ENCODE results near the gene COL15A1.

COL15A1 gene

GRCh38 chr9:98973576-98973975 lies 29.9 kb downstream of the COL15A1 start:
- TF ChIP-seq CTCF (conservative IDR thresholded peaks at IDR 0.05; ENCODE audit: low read depth, low read length), result no peak
- no peak overlapping the region for H3K4me3 ChIP-seq (ENCODE audit: low read length)
- DNase-seq (ENCODE audit: low read depth), result no peak

- H3K4me3 ChIP-seq (ENCODE audit: low read length), result no peak overlapping the region
- no peak for DNase-seq (ENCODE audit: low read depth)
- no peak for TF ChIP-seq CTCF (conservative IDR thresholded peaks at IDR 0.05; ENCODE audit: low read depth, low read length)
Observed at GRCh38 chr9:98974106-98974505, 30.4 kb downstream of the COL15A1 start.

- TF ChIP-seq CTCF (conservative IDR thresholded peaks at IDR 0.05; ENCODE audit: low read depth, low read length), result no peak
- H3K4me3 ChIP-seq (ENCODE audit: low read length), result no peak overlapping the region
- no peak for DNase-seq (ENCODE audit: low read depth)
Observed at GRCh38 chr9:98974554-98974953, 30.8 kb downstream of the COL15A1 start.

GRCh38 chr9:98974994-98975712 lies 31.4 kb downstream of the COL15A1 start:
- H3K4me3 ChIP-seq (ENCODE audit: low read length), result no peak overlapping the region
- no peak for DNase-seq (ENCODE audit: low read depth)
- peak; percentile 100 for TF ChIP-seq CTCF (conservative IDR thresholded peaks at IDR 0.05; ENCODE audit: low read depth, low read length)

- no peak for TF ChIP-seq CTCF (conservative IDR thresholded peaks at IDR 0.05; ENCODE audit: low read depth, low read length)
- no peak for DNase-seq (ENCODE audit: low read depth)
- H3K4me3 ChIP-seq (ENCODE audit: low read length), result no peak overlapping the region
Observed at GRCh38 chr9:98975838-98976237, 32.1 kb downstream of the COL15A1 start.

GRCh38 chr9:98977246-98977714 lies 33.6 kb downstream of the COL15A1 start:
- no peak for TF ChIP-seq CTCF (conservative IDR thresholded peaks at IDR 0.05; ENCODE audit: low read depth, low read length)
- no peak overlapping the region for H3K4me3 ChIP-seq (ENCODE audit: low read length)
- DNase-seq (ENCODE audit: low read depth), result no peak

- DNase-seq (ENCODE audit: low read depth), result no peak
- H3K4me3 ChIP-seq (ENCODE audit: low read length), result no peak overlapping the region
- TF ChIP-seq CTCF (conservative IDR thresholded peaks at IDR 0.05; ENCODE audit: low read depth, low read length), result no peak
Observed at GRCh38 chr9:98977813-98978212, 34.1 kb downstream of the COL15A1 start.

Measured in retinal pigment epithelial cell (primary cell).